Renal cortical epithelial cell (primary cell): ENCODE results near the gene GNG14. TPM values are rescaled to one million over a fixed set of nuclear protein-coding genes. Genes with fewer than 3 reads are reported as not detected.
"Not testable (repeated sequence)": the region's sequence is repeated elsewhere in the genome, so short reads cannot be mapped to it uniquely, and the experiment has no call there.

Experiments
- DNase-seq: peaks from one replicate; pipeline ENCODE4 v3.0.0-alpha.2; 2011; ENCODE audit warnings: low read depth
- total RNA-seq: library from RNA; depleted of rRNA; stranded (reverse); fragments of >200 nt; gene quantifications from 2 replicates; pipeline ENCODE4 v1.2.3, GENCODE V29; 2014

The GNG14 gene
- total RNA-seq, 1 donor from 2014 or later = not detected

GRCh38 chr19:12696366-12697335, 8.9 kb downstream of the GNG14 start, which contains the start of gene FBXW9:
TSS of gene FBXW9 (minus strand) at chr19:12696631. CDS start at chr19:12696581, 50 bp downstream.
- peak; percentile 87 for DNase-seq

- not testable (repeated sequence) for DNase-seq
Observed at GRCh38 chr19:12697425-12697824, 9.6 kb downstream of the GNG14 start.

GRCh38 chr19:12698138-12698537, 10.3 kb downstream of the GNG14 start:
- no peak for DNase-seq

GRCh38 chr19:12701596-12702282, 13.9 kb downstream of the GNG14 start:
- no peak for DNase-seq

- DNase-seq = peak; percentile 22
Observed at GRCh38 chr19:12703046-12703445, 15.2 kb downstream of the GNG14 start.

- DNase-seq = no peak
Observed at GRCh38 chr19:12705169-12705568, 17.4 kb downstream of the GNG14 start.

GRCh38 chr19:12705654-12706331, 18.0 kb downstream of the GNG14 start:
- DNase-seq = no peak

- no peak for DNase-seq
Observed at GRCh38 chr19:12706332-12706718, 18.5 kb downstream of the GNG14 start.

GRCh38 chr19:12708641-12709040, 20.8 kb downstream of the GNG14 start:
- no peak for DNase-seq

GRCh38 chr19:12711187-12711586, 23.4 kb downstream of the GNG14 start:
- DNase-seq = no peak

GRCh38 chr19:12712077-12712476, 24.3 kb downstream of the GNG14 start:
- not testable (repeated sequence) for DNase-seq

- not testable (repeated sequence) for DNase-seq
Observed at GRCh38 chr19:12713304-12713703, 25.5 kb downstream of the GNG14 start.

- no peak for DNase-seq
Observed at GRCh38 chr19:12715102-12715501, 27.3 kb downstream of the GNG14 start.

GRCh38 chr19:12715929-12716328, 28.1 kb downstream of the GNG14 start:
- no peak for DNase-seq

- no peak for DNase-seq
Observed at GRCh38 chr19:12720296-12720695, 32.5 kb downstream of the GNG14 start.

- DNase-seq = no peak
Observed at GRCh38 chr19:12720851-12721655, 33.3 kb downstream of the GNG14 start.

- peak; percentile 20 for DNase-seq
Observed at GRCh38 chr19:12721656-12722565, 34.1 kb downstream of the GNG14 start.

GRCh38 chr19:12722566-12723380, 35.0 kb downstream of the GNG14 start:
- DNase-seq = peak; percentile 97

GRCh38 chr19:12723381-12723640, 35.5 kb downstream of the GNG14 start:
- peak; percentile 7 for DNase-seq
